Naive B cell (primary cell): ENCODE measurements around the gene ATP5ME. TPM values are rescaled to one million over a fixed set of nuclear protein-coding genes. Genes with fewer than 3 reads are reported as not detected.

Source experiments
- ATAC-seq, 2 donors: fragments of 150-1000 bp; cut with Tn5 transposase; 2 replicates each; pipeline ENCODE4 v1.10.0; 2021; ENCODE audit warnings: low read depth in 2 of 2, mild to moderate bottlenecking in 2 of 2, moderate library complexity in 2 of 2
- DNase-seq: peaks from one replicate; pipeline ENCODE4 v3.0.0; 2022
- H3K27ac Mint-ChIP-seq, 6 donors: one replicate each; pipeline ENCODE4 v1.8.0; 2020 to 2022; ENCODE audit warnings: mild to moderate bottlenecking in 6 of 6, mixed read lengths in 6 of 6, moderate library complexity in 5 of 6, inconsistent platforms in 2 of 6
- H3K27me3 Mint-ChIP-seq, 3 donors: one replicate each; pipeline ENCODE4 v1.8.0; 2021 to 2022; ENCODE audit warnings: mixed read lengths in 3 of 3, mild to moderate bottlenecking in 1 of 3
- H3K36me3 Mint-ChIP-seq, 2 donors: one replicate each; pipeline ENCODE4 v1.8.0; 2020 to 2022; ENCODE audit warnings: mixed read lengths in 2 of 2, inconsistent platforms in 1 of 2, mild to moderate bottlenecking in 1 of 2
- H3K4me1 Mint-ChIP-seq, 3 donors: one replicate each; pipeline ENCODE4 v1.8.0; 2020 to 2022; ENCODE audit warnings: mixed read lengths in 3 of 3, inconsistent platforms in 1 of 3, mild to moderate bottlenecking in 1 of 3, moderate library complexity in 1 of 3
- H3K4me3 Mint-ChIP-seq, 8 donors: one replicate each; pipeline ENCODE4 v1.8.0; 2020 to 2022; ENCODE audit warnings: mild to moderate bottlenecking in 8 of 8, mixed read lengths in 8 of 8, moderate library complexity in 8 of 8, inconsistent platforms in 2 of 8
- H3K9me3 Mint-ChIP-seq, 7 donors: one replicate each; pipeline ENCODE4 v1.8.0; 2020 to 2022; ENCODE audit warnings: mixed read lengths in 7 of 7, mild to moderate bottlenecking in 5 of 7, inconsistent platforms in 2 of 7, moderate library complexity in 1 of 7
- polyA plus RNA-seq, 6 donors: library from polyadenylated mRNA; unstranded; fragments of 300-500 nt; fragmentation: Illumina TruSeq; gene quantifications; one replicate each; pipeline ENCODE4 v1.2.3, GENCODE V29; 2021; ENCODE audit warnings: low read depth in 6 of 6

Gene ATP5ME, protein sequence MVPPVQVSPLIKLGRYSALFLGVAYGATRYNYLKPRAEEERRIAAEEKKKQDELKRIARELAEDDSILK
- 100 to 1,000 TPM; 320 to 459 (median 358) TPM for polyA plus RNA-seq

- ATAC-seq (peak; percentile 92 to 93), DNase-seq (peak; percentile 99)
- H3K27me3 Mint-ChIP-seq = no peaks in the 10 kb centered on the region
- H3K4me3 Mint-ChIP-seq = peak within 1 kb of the TSS; percentile 84 to 95 (median 92)
- no peaks in the 10 kb centered on the region for H3K36me3 Mint-ChIP-seq
- peak within 1 kb of the TSS; percentile 61 to 96 (median 88) for H3K27ac Mint-ChIP-seq
- peaks cover 12 to 18% (median 16%) of the 10 kb centered on the region in 3 donors for H3K4me1 Mint-ChIP-seq
- H3K9me3 Mint-ChIP-seq = no peaks in the 10 kb centered on the region
Observed at GRCh38 chr4:674172-675035, at the start of gene ATP5ME, which contains the start of gene MYL5. Gene ATP5ME, minus strand, starts transcription at chr4:674276. Its CDS starts 29 bp downstream, at chr4:674247. Gene MYL5, plus strand, starts transcription at chr4:674542. Its CDS starts 3,485 bp downstream, at chr4:678027.

GRCh38 chr4:722851-723360, 48.8 kb upstream of the ATP5ME start:
- no peak for ATAC-seq

DNA sequence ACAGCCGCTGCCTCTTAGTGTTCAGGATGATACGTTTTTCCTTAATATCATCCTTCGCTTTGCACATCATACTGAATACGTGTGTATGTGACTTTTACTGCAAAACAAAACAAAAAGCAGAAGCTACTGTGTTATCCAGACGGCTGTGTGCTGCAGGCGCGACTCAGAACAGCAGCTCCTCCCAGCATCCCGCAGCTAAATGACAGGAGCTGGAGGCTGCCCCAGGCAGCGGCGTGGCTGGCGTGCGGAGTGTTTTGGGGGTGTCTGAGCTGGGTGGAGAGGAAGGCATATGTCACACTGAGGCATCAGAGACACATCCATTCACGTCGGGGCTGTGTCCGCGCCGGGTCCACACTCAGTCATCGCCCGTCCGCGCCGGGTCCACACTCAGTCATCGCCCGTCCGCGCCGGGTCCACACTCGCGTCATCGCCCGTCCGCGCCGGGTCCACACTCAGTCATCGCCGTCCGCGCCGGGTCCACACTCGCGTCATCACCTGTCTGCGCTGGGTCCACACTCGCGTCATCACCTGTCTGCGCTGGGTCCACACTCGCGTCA, 48.2 kb upstream of the ATP5ME start:
- DNase-seq = no peak
- H3K27ac Mint-ChIP-seq = no peak overlapping the region
- H3K27me3 Mint-ChIP-seq = no peaks in the 10 kb centered on the region
- no peak for ATAC-seq
- peaks cover 37 to 58% (median 47%) of the 10 kb centered on the region in 3 donors for H3K4me1 Mint-ChIP-seq
- peaks cover 0 to 7% of the 10 kb centered on the region in 2 donors for H3K36me3 Mint-ChIP-seq
- no peak overlapping the region for H3K4me3 Mint-ChIP-seq
- no peaks in the 10 kb centered on the region for H3K9me3 Mint-ChIP-seq

More at GRCh38 chr4:722851-723360, 48.8 kb upstream of the ATP5ME start:
- Mint-ChIP-seq H3K27ac (peak overlapping the region in 3 of 6 donors; percentile 39 to 74 (median 42)), H3K27me3 (no peaks in the 10 kb centered on the region), H3K9me3 (no peaks in the 10 kb centered on the region), H3K4me1 (peaks cover 35 to 59% (median 46%) of the 10 kb centered on the region in 3 donors), H3K4me3 (no peak overlapping the region), H3K36me3 (peaks cover 0 to 7% of the 10 kb centered on the region in 2 donors)
- DNase-seq = no peak

DNA sequence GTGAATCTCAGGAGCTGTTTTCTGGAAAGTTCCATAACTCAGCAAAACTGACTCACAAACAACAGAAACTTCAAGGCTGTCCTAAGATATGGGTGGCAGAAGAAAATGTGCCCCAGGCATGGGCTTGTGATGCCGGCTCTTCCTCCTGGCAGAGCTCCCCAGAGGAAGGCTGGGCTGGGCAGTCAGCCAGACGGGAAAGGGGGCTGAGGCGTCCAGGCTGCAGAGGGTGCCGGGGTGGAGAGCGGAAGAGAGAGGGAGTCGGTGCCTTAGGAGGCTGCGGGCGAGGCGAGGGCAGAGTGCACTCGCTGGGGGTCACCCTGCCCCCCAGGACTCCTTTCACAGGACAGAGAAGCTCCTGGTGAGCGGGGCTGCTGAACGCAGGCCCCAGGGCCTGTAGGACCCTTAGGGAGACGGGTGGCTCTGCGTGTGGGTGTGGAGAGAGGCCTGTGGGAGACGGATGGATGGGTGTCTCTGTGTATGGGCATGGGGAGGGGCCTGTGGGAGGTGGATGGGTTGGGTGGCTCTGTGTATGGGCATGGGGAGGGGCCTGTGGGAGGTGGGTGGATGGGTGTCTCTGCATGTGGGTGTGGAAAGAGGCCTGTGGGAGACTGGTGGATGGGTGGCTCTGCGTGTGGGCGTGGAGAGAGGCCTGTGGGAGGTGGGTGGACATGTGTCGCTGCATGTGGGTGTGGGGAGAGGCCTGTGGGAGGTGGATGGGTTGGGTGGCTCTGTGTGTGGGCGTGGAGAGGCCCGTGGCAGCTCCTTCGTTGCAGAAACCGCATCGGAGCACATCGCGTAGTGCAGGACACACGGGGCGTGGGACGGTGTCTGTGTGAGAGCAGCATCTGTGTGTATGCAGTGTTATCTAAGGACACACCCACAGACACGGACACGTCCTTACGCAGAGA, 47.4 kb upstream of the ATP5ME start:
- Mint-ChIP-seq H3K27ac (peak overlapping the region in 2 of 6 donors; percentile 20 to 30), H3K4me1 (peaks cover 36 to 51% (median 45%) of the 10 kb centered on the region in 3 donors), H3K36me3 (peaks cover 0 to 7% of the 10 kb centered on the region in 2 donors), H3K9me3 (no peaks in the 10 kb centered on the region), H3K27me3 (no peaks in the 10 kb centered on the region), H3K4me3 (peak overlapping the region in 1 of 8 donors; percentile 32)
- DNase-seq (no peak), ATAC-seq (no peak)

GRCh38 chr4:720111-720860, 46.2 kb upstream of the ATP5ME start:
- Mint-ChIP-seq H3K4me1 (peaks cover 34 to 48% (median 43%) of the 10 kb centered on the region in 3 donors), H3K27me3 (no peaks in the 10 kb centered on the region), H3K4me3 (no peak overlapping the region), H3K36me3 (peaks cover 0 to 7% of the 10 kb centered on the region in 2 donors), H3K9me3 (no peaks in the 10 kb centered on the region), H3K27ac (peak overlapping the region in 1 of 6 donors; percentile 51)
- ATAC-seq = no peak
- no peak for DNase-seq

- Mint-ChIP-seq H3K4me3 (no peak overlapping the region), H3K4me1 (peaks cover 29 to 53% (median 43%) of the 10 kb centered on the region in 3 donors), H3K9me3 (no peaks in the 10 kb centered on the region), H3K27me3 (no peaks in the 10 kb centered on the region), H3K27ac (no peak overlapping the region), H3K36me3 (peaks cover 0 to 7% of the 10 kb centered on the region in 2 donors)
- DNase-seq (no peak), ATAC-seq (no peak)
Observed at GRCh38 chr4:718460-718859, 44.4 kb upstream of the ATP5ME start.

DNA sequence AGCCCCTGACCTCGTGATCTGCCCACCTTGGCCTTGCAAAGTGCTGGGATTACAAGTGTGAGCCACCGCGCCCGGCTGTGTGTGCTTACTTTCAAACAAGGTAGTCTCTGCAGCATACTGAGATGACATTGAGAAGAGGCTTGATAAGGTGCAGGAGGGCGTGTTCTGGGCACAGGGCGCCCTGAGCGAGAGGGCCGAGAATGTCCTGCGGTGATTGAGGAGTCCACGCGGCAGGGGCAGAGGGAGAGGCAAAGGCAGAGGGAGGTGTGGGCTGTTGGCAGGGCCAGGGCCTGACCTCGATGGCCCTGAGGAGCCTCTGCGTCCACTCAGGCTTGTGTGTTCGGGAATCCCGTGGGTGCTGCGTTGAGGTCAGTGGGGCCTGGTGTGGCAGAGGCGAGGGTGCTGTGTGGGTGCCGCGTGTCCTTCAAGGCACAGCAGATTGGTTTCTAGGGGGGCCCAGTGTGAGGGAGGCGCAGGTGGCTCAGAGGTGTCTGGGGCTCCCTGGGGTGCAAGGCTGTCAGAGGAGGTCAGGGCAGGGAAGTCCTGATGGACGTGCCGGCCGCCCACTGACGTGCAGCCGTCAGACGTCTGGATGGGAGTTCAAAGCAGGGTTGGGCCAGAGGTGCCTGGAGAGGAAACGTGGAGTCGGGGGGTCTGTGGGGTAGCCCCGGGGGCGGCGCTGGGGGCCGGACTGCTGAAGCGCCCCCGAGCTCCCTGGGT, 43.7 kb upstream of the ATP5ME start:
- Mint-ChIP-seq H3K9me3 (no peaks in the 10 kb centered on the region), H3K4me1 (peaks cover 35 to 52% (median 36%) of the 10 kb centered on the region in 3 donors), H3K27ac (peak overlapping the region in 2 of 6 donors; percentile 61 to 89), H3K4me3 (no peak overlapping the region), H3K27me3 (no peaks in the 10 kb centered on the region), H3K36me3 (peaks cover 0 to 7% of the 10 kb centered on the region in 2 donors)
- DNase-seq = no peak
- ATAC-seq = no peak

DNA sequence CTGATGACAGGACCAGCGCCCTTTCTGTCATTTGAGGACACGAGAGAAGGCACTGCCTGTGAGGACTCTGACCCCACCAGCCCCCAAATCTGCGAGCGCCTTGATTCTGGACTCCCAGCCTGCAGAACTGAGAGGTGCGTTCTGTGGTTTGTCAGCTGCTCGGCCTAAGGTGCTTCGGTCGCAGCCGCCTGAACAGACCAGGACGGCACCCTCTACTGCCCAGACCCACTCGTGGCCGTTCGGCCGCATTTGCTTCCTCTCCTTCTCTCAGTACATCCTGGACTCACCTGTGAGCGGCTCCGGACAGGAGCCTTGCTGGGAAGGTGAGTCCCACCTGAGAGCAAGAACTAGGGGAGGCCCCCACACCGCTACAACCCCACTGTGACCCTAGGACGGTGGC, 40.0 kb upstream of the ATP5ME start:
- H3K27me3 Mint-ChIP-seq = no peaks in the 10 kb centered on the region
- DNase-seq (no peak), ATAC-seq (no peak)
- no peaks in the 10 kb centered on the region for H3K9me3 Mint-ChIP-seq
- peaks cover 32 to 48% (median 35%) of the 10 kb centered on the region in 3 donors for H3K4me1 Mint-ChIP-seq
- H3K36me3 Mint-ChIP-seq = peaks cover 0 to under 1% of the 10 kb centered on the region in 2 donors
- no peak overlapping the region for H3K27ac Mint-ChIP-seq
- peak overlapping the region in 1 of 8 donors; percentile 21 for H3K4me3 Mint-ChIP-seq

GRCh38 chr4:712916-713632, 39.0 kb upstream of the ATP5ME start:
- Mint-ChIP-seq H3K27me3 (no peaks in the 10 kb centered on the region), H3K27ac (peak overlapping the region in 1 of 6 donors; percentile 64), H3K4me1 (peaks cover 38 to 53% (median 44%) of the 10 kb centered on the region in 3 donors), H3K4me3 (peak overlapping the region in 1 of 8 donors; percentile 6), H3K9me3 (no peaks in the 10 kb centered on the region), H3K36me3 (no peaks in the 10 kb centered on the region)
- no peak for ATAC-seq
- DNase-seq = no peak

GRCh38 chr4:712093-712492, 38.0 kb upstream of the ATP5ME start:
- peaks cover 31 to 50% (median 39%) of the 10 kb centered on the region in 3 donors for H3K4me1 Mint-ChIP-seq
- ATAC-seq (no peak), DNase-seq (no peak)
- no peaks in the 10 kb centered on the region for H3K36me3 Mint-ChIP-seq
- no peak overlapping the region for H3K27ac Mint-ChIP-seq
- no peaks in the 10 kb centered on the region for H3K27me3 Mint-ChIP-seq
- no peak overlapping the region for H3K4me3 Mint-ChIP-seq
- H3K9me3 Mint-ChIP-seq = no peaks in the 10 kb centered on the region

GRCh38 chr4:710916-711315, 36.8 kb upstream of the ATP5ME start:
- Mint-ChIP-seq H3K36me3 (no peaks in the 10 kb centered on the region), H3K27me3 (no peaks in the 10 kb centered on the region), H3K4me3 (peak overlapping the region in 1 of 8 donors; percentile 34), H3K27ac (peak overlapping the region in 1 of 6 donors; percentile 21), H3K9me3 (no peaks in the 10 kb centered on the region), H3K4me1 (peaks cover 28 to 54% (median 38%) of the 10 kb centered on the region in 3 donors)
- DNase-seq (no peak), ATAC-seq (no peak)
